Activated T-cell treated with anti-CD3 and anti-CD28 coated beads for 48 hours (primary cell): ENCODE measurements around the gene FAM13B.
"Not testable (repeated sequence)": the region's sequence is repeated elsewhere in the genome, so short reads cannot be mapped to it uniquely, and the experiment has no call there.

Experiments used
- DNase-seq: peaks from one replicate; pipeline ENCODE4 v3.0.0-alpha.2; 2020; ENCODE audit warnings: low read depth

Gene FAM13B

DNA sequence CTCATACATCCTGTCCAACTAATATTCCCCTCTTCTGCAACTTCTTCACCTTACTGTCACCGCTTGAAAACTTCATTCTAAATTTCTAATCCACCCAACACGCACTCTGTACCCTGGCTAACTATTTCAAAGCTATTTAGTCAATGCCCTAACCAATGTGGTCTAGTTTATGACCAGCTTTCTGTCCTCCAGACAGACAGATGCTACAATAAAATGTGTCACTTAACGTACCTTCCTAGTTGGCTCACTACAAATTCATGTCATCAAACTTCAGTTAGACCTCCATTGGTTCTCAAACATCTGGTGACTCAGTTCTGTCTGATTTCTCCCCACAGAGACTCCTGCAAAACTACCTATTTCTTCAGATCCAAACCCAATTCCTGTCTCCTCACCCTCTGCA is 57.7 kb downstream of the FAM13B start:
- DNase-seq, result no peak

DNA sequence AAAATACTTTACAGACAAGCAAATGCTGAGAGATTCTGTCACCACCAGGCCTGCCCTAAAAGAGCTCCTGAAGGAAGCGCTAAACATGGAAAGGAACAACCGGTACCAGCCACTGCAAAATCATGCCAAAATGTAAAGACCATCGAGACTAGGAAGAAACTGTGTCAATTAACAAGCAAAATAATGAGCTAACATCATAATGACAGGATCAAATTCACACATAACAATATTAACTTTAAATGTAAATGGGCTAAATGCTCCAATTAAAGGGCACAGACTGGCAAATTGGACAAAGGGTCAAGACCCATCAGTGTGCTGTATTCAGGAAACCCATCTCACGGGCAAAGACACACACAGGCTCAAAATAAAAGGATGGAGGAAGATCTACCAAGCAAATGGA is 62.5 kb downstream of the FAM13B start:
- DNase-seq, result not testable (repeated sequence)

GRCh38 chr5:137960819-137961218 is 72.1 kb downstream of the FAM13B start:
- no peak for DNase-seq

- no peak for DNase-seq
These were observed 72.7 kb downstream of the FAM13B start for GRCh38 chr5:137960141-137960540.

- no peak for DNase-seq
These were observed 73.4 kb downstream of the FAM13B start for GRCh38 chr5:137959488-137959887.

DNA sequence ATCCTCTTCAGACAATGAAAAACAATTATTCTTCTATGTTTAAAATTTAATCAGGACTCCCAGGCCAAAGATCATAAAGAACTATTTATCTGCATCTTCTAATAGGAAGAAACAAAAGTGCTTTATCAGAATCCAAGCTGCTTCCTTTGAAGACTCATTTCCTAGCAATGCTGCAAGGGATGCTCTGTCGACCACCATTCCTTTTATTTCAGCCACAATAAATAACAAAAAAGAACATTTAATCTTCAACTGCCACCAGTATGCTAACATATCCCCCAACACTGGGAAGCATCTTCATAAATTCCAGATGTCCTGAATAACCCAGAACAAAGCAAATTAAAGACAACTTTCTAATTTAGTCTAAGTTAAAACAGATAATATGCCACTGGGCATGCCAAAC is 74.9 kb downstream of the FAM13B start:
- DNase-seq, result no peak

- DNase-seq, result no peak
These were observed 78.6 kb downstream of the FAM13B start for GRCh38 chr5:137954131-137954879.

DNA sequence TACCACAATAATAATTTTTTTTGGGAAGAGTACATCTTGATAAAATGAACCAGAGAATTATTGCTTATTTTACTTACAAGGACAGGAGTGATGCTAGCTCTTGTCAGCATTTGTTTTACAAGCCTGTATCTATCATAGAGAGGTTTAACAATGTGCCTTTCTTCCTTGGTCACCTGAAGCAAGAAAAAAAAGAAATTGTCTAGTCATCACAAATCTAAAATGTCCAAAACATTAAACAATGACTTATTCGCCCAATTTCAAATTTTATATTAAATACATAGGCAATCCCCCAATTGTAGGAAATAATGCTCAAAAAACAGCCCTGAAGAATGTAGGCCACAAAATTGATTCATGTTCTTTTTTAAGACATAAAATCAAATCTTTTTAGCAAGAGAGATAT is 87.1 kb downstream of the FAM13B start:
- no peak for DNase-seq

DNA sequence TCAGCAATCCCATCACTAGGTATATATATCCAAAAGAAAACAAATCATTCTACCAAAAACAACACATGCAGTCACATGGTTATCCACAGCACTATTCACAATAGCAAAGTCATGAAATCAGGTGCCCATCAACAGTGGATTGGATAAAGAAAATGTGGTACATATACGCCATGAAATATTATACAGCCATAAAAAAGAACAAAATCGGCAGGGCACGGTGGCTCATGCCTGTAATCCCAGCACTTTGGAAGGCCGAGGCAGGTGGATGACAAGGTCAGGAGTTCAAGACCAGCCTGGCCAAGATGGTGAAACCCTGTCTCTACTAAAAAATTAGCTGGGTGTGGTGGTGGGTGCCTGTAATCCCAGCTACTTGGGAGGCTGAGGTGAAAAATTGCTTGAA is 88.6 kb downstream of the FAM13B start:
- not testable (repeated sequence) for DNase-seq

GRCh38 chr5:137939331-137939730 is 93.5 kb downstream of the FAM13B start:
- DNase-seq, result no peak

GRCh38 chr5:137938751-137939143 is 94.1 kb downstream of the FAM13B start:
- DNase-seq, result no peak

- DNase-seq, result peak; percentile 3
These were observed 94.7 kb downstream of the FAM13B start for GRCh38 chr5:137937994-137938750.

- no peak for DNase-seq
These were observed 97.2 kb downstream of the FAM13B start for GRCh38 chr5:137935694-137936093.

DNA sequence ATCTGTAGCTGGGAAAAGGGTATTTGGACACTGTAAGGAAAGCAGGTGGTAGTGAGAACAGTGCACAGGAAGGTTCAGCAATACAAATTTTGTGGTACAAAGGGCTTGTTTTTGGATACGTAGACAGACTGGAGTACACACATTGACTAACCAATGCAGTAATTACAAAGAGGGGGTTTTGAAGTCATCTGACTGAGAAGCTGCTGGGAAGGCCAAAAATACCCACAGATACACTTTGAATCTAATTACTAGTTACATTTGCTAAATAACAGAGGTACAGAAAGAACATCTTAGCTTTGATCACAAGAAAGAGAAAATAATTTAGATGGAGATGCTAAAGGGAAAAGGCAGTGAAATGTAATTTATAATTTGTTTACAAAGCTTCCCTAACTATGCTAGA is 97.7 kb downstream of the FAM13B start:
- no peak for DNase-seq

GRCh38 chr5:137933491-137933911 is 99.4 kb downstream of the FAM13B start:
- DNase-seq, result no peak

- DNase-seq, result no peak
These were observed 100.1 kb downstream of the FAM13B start for GRCh38 chr5:137932800-137933199.

- DNase-seq, result no peak
These were observed 109.0 kb downstream of the FAM13B start for GRCh38 chr5:137923856-137924255.

- DNase-seq, result no peak
These were observed 110.9 kb downstream of the FAM13B start for GRCh38 chr5:137921931-137922330.

GRCh38 chr5:137916923-137917322 is 116.0 kb downstream of the FAM13B start:
- no peak for DNase-seq

DNA sequence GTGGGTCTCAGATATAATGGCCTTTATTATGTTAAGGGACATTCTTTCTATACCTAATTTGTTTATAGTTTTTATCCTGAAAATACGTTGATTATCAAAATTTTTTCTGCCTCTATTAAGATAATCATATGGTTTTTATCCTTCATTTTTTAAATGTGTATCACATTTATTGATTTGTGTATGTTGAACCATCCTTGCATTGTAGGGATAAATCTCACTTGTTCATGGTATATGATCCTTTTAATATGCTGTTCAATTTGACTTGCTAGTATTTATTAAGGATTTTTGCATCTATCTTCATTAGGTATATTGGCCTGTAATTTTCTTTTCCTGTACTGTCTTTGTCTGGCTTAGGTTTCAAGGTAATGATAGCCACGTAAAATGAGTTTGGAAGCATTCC is 118.1 kb downstream of the FAM13B start:
- DNase-seq, result no peak

DNA sequence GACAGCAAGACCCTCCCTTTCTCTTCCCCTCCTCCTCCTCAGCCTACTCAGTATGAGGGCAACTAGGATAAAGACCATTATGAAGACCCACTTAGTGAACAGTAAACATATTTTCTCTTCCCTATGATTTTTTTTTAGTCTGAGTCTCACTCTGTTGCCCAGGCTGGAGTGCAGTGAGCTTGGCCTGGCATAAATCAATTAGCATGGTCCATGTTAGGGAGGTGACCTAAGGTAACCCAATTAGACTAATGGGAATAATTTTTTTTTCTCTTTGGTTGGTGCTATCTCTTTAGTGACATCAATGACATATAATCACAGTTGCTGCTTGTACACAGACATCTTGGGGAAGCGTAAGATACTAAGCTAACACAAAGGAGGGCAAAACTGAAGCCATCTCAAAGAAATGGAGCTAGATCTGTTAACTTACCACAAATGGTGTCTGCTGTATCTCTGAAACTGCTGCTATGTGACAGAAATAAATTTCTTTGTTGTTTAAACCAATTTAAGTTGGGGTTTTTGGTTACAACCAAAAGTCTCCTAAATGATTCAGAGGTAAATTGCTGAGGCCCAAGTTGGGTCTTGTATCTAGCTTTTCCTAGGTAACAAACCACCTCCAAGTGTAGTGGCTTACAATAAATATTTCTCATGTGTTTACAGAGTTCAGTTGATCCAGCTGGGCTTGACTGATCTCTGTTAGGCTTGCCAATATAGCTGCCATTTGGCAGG is 130.3 kb downstream of the FAM13B start:
- no peak for DNase-seq

GRCh38 chr5:137901011-137901817 is 131.7 kb downstream of the FAM13B start:
- DNase-seq, result no peak
